WTC11 (cell line): Measurements from ENCODE around the gene COX5A. TPM values are rescaled to one million over a fixed set of nuclear protein-coding genes. Genes with fewer than 3 reads are reported as not detected.

Experiments used
- ATAC-seq: fragments of 200-7000 bp; cut with Tn5 transposase; 2 replicates; pipeline ENCODE4 v1.10.0; 2021; ENCODE audit warnings: mild to moderate bottlenecking, moderate library complexity
- CTCF ChIA-PET: fragments of 300-600 bp; sonication (Branson Sonifier 250); formaldehyde crosslinking; loops from one replicate; lab custom pipeline; 2021; ENCODE audit warnings: antibody characterized with exemption; lab: Charles Lee
- POLR2A ChIA-PET: fragments of 350-600 bp; sonication (Branson Sonifier 250); formaldehyde crosslinking; loops from one replicate; lab custom pipeline; 2021; ENCODE audit warnings: antibody characterized with exemption; lab: Charles Lee
- DNase-seq: peaks from one replicate; pipeline ENCODE4 v3.0.0; 2021; ENCODE audit warnings: low spot score
- H3K27ac Mint-ChIP-seq: 2 replicates; pipeline ENCODE4 v1.8.0; 2021; ENCODE audit warnings: mixed read lengths
- H3K27me3 Mint-ChIP-seq: 2 replicates; pipeline ENCODE4 v1.8.0; 2021; ENCODE audit warnings: low read depth, mild to moderate bottlenecking, moderate library complexity, mixed read lengths
- H3K36me3 Mint-ChIP-seq: 2 replicates; pipeline ENCODE4 v1.8.0; 2021; ENCODE audit warnings: mixed read lengths
- H3K4me1 Mint-ChIP-seq: 2 replicates; pipeline ENCODE4 v1.8.0; 2022; ENCODE audit warnings: mixed read lengths
- H3K4me3 Mint-ChIP-seq: 2 replicates; pipeline ENCODE4 v1.8.0; 2021; ENCODE audit warnings: mild to moderate bottlenecking, moderate library complexity, mixed read lengths
- H3K9me3 Mint-ChIP-seq: 2 replicates; pipeline ENCODE4 v1.8.0; 2021; ENCODE audit warnings: mixed read lengths
- AR ChIP-seq: fragments of 250-450 bp; sonication (Bioruptor Pico); IDR thresholded peaks from 2 replicates; pipeline ENCODE4 v1.9.0; 2021; ENCODE audit warnings: mild to moderate bottlenecking
- ARID4B ChIP-seq: sonication (generic); formaldehyde crosslinking; IDR thresholded peaks from 2 replicates; pipeline ENCODE4 v1.8.0; 2023; ENCODE audit warnings: missing genetic modification reagents, mild to moderate bottlenecking, borderline replicate concordance
- ATF2 ChIP-seq: sonication (generic); formaldehyde crosslinking; IDR thresholded peaks from 2 replicates; pipeline ENCODE4 v1.8.1; 2022; ENCODE audit warnings: low read depth, missing genetic modification reagents, borderline replicate concordance
- E2F4 ChIP-seq: sonication (generic); formaldehyde crosslinking; IDR thresholded peaks from 2 replicates; pipeline ENCODE4 v1.8.1; 2022; ENCODE audit warnings: low read depth, mild to moderate bottlenecking, moderate library complexity, missing genetic modification reagents, borderline replicate concordance
- HMGA2 ChIP-seq: fragments of 250-450 bp; sonication (Bioruptor Pico); IDR thresholded peaks from 2 replicates; pipeline ENCODE4 v1.4.0; 2021; ENCODE audit warnings: mild to moderate bottlenecking, moderate library complexity
- JUN ChIP-seq: sonication (generic); formaldehyde crosslinking; IDR thresholded peaks from 2 replicates; pipeline ENCODE4 v1.8.0; 2023; ENCODE audit warnings: mild to moderate bottlenecking, missing genetic modification reagents
- MXD4 ChIP-seq: fragments of 250-450 bp; sonication (Bioruptor Pico); IDR thresholded peaks from 2 replicates; pipeline ENCODE4 v1.8.0; 2021; ENCODE audit warnings: mild to moderate bottlenecking, moderate library complexity, borderline replicate concordance
- MYBL2 ChIP-seq: sonication (generic); formaldehyde crosslinking; IDR thresholded peaks from 2 replicates; pipeline ENCODE4 v1.8.1; 2023; ENCODE audit warnings: mild to moderate bottlenecking, moderate library complexity, missing genetic modification reagents
- RORB ChIP-seq: fragments of 250-450 bp; sonication (Bioruptor Pico); IDR thresholded peaks from 2 replicates; pipeline ENCODE4 v1.9.0; 2021; ENCODE audit warnings: mild to moderate bottlenecking
- USF2 ChIP-seq: sonication (generic); formaldehyde crosslinking; IDR thresholded peaks from 2 replicates; pipeline ENCODE4 v1.8.1; 2023; ENCODE audit warnings: mild to moderate bottlenecking, missing genetic modification reagents, moderate library complexity
- ZNF121 ChIP-seq: sonication (generic); formaldehyde crosslinking; IDR thresholded peaks from 2 replicates; pipeline ENCODE4 v1.8.0; 2023; ENCODE audit warnings: missing genetic modification reagents
- ZNF219 ChIP-seq: sonication (generic); formaldehyde crosslinking; IDR thresholded peaks from 2 replicates; pipeline ENCODE4 v1.8.0; 2023; ENCODE audit warnings: missing genetic modification reagents, mild to moderate bottlenecking, borderline replicate concordance
- ZNF425 ChIP-seq: fragments of 250-450 bp; sonication (Bioruptor Pico); conservative IDR thresholded peaks from 2 replicates; pipeline ENCODE4 v1.9.0; 2021; ENCODE audit warnings: mild to moderate bottlenecking
- total RNA-seq: library from RNA; stranded (reverse); gene quantifications from 3 replicates; pipeline ENCODE4 v1.2.3, GENCODE V29; 2021

COX5A gene
- total RNA-seq, 1 experiment from 2014 or later, result 354 TPM

- TF ChIP-seq ARID4B (CRISPR knock-in tag) (peak; percentile 95; the same call in 1 of the 2 replicates), ZNF121 (CRISPR knock-in tag) (peak; percentile 54; the same call in 1 of the 2 replicates), HMGA2 (CRISPR knock-in tag) (no peak), MYBL2 (CRISPR knock-in tag) (peak; percentile 98), ZNF425 (no peak), MXD4 (CRISPR knock-in tag) (no peak), ATF2 (CRISPR knock-in tag) (peak; percentile 94), ZNF219 (CRISPR knock-in tag) (peak; percentile 78; the same call in 1 of the 2 replicates), USF2 (CRISPR knock-in tag) (peak; percentile 95), E2F4 (peak; percentile 84; the same call in 1 of the 2 replicates)
These were observed 18.1 kb upstream of the COX5A start (continued) for GRCh38 chr15:74955796-74956647.

- peak overlapping the region; percentile 86 for H3K4me3 Mint-ChIP-seq
- ATAC-seq, result no peak
- ChIA-PET POLR2A (no interaction called here), CTCF (interaction anchor here (1.0 to 4.0 kb wide), 8 partner anchors 11 to 413 kb away, joined by 3 to 24 read pairs (median 3); no protein-coding TSS in a partner anchor)
- no peak for DNase-seq
- no peak overlapping the region for H3K27ac Mint-ChIP-seq
- H3K4me1 Mint-ChIP-seq, result peaks cover 49% of the 10 kb centered on the region
- H3K9me3 Mint-ChIP-seq, result no peaks in the 10 kb centered on the region
- peaks cover 40% of the 10 kb centered on the region for H3K27me3 Mint-ChIP-seq
- no peaks in the 10 kb centered on the region for H3K36me3 Mint-ChIP-seq
- TF ChIP-seq ZNF425, result no peak
- no peak for TF ChIP-seq RORB (CRISPR knock-in tag)
- TF ChIP-seq AR (CRISPR knock-in tag), result no peak
- TF ChIP-seq JUN (CRISPR knock-in tag), result no peak
- no peak for TF ChIP-seq ZNF219 (CRISPR knock-in tag)
These were observed 17.1 kb upstream of the COX5A start for GRCh38 chr15:74955017-74955416.
